ENCODE data around the gene SLC16A6.

GRCh38 chr17:68325961-68326360 lies 35.0 kb upstream of the SLC16A6 start:
- TF ChIP-seq CTCF (IDR thresholded peaks at IDR 0.05), result no peak
- no peak for TF ChIP-seq POLR2A (IDR thresholded peaks at IDR 0.05)
